GM12892 (cell line): ENCODE results near the gene TEAD3.

Experiments
- DNase-seq: peaks from one replicate; pipeline ENCODE4 v3.0.0; 2011; ENCODE audit not compliant: insufficient read length
- FAIRE-seq: peaks from 2 replicates; lab custom pipeline; 2011; peaks lifted over from hg19 to GRCh38; lab: Jason Lieb, UNC
- POLR2A ChIP-seq: IDR thresholded peaks from 2 replicates; pipeline ENCODE4 v1.6.1; 2011; ENCODE audit warnings: low read depth, low read length, control low read depth
- POLR2AphosphoS5 ChIP-seq: IDR thresholded peaks from 2 replicates; pipeline ENCODE4 v1.6.1; 2011; ENCODE audit warnings: low read depth, low read length, control low read depth
- TAF1 ChIP-seq: IDR thresholded peaks from 2 replicates; pipeline ENCODE4 v1.6.1; 2011; ENCODE audit warnings: low read depth, mild to moderate bottlenecking, control low read depth, low read length, borderline replicate concordance

TEAD3 gene

GRCh38 chr6:35510916-35511561 lies 14.2 kb upstream of the TEAD3 start:
- FAIRE-seq: no peak
- DNase-seq: no peak
- no peak for TF ChIP-seq TAF1
- no peak for TF ChIP-seq POLR2A
- no peak for TF ChIP-seq POLR2AphosphoS5

GRCh38 chr6:35508542-35508941 lies 11.7 kb upstream of the TEAD3 start:
- FAIRE-seq: no peak
- TF ChIP-seq POLR2AphosphoS5 (no peak), POLR2A (no peak), TAF1 (no peak)
- DNase-seq: no peak

- DNase-seq: no peak
- TF ChIP-seq POLR2AphosphoS5 (no peak), TAF1 (no peak), POLR2A (no peak)
- FAIRE-seq: no peak
Measured at GRCh38 chr6:35508027-35508426, 11.1 kb upstream of the TEAD3 start.

GRCh38 chr6:35507221-35507620 lies 10.3 kb upstream of the TEAD3 start:
- no peak for DNase-seq
- no peak for FAIRE-seq
- no peak for TF ChIP-seq POLR2A
- TF ChIP-seq POLR2AphosphoS5: no peak
- no peak for TF ChIP-seq TAF1

- FAIRE-seq: no peak
- TF ChIP-seq POLR2AphosphoS5: no peak
- no peak for TF ChIP-seq POLR2A
- TF ChIP-seq TAF1: no peak
- DNase-seq: no peak
Measured at GRCh38 chr6:35506536-35506935, 9.7 kb upstream of the TEAD3 start.

- DNase-seq: no peak
- no peak for FAIRE-seq
Measured at GRCh38 chr6:35505999-35506412, 9.1 kb upstream of the TEAD3 start.

GRCh38 chr6:35503534-35503933 lies 6.7 kb upstream of the TEAD3 start:
- DNase-seq (no peak), FAIRE-seq (no peak)
- TF ChIP-seq POLR2AphosphoS5 (no peak), POLR2A (no peak), TAF1 (no peak)

More at GRCh38 chr6:35505999-35506412, 9.1 kb upstream of the TEAD3 start:
- no peak for TF ChIP-seq POLR2A
- TF ChIP-seq TAF1: no peak
- no peak for TF ChIP-seq POLR2AphosphoS5

GRCh38 chr6:35501784-35502183 lies 4.9 kb upstream of the TEAD3 start:
- DNase-seq (no peak), FAIRE-seq (no peak)
- TF ChIP-seq TAF1: no peak
- no peak for TF ChIP-seq POLR2AphosphoS5
- TF ChIP-seq POLR2A: no peak

- no peak for TF ChIP-seq POLR2AphosphoS5
- TF ChIP-seq POLR2A: no peak
- TF ChIP-seq TAF1: no peak
- FAIRE-seq: no peak
- DNase-seq: no peak
Measured at GRCh38 chr6:35500782-35501181, 3.9 kb upstream of the TEAD3 start.

GRCh38 chr6:35499372-35499771 lies 2.5 kb upstream of the TEAD3 start:
- TF ChIP-seq POLR2AphosphoS5 (no peak), POLR2A (no peak), TAF1 (no peak)
- FAIRE-seq: no peak
- no peak for DNase-seq

GRCh38 chr6:35498422-35499067 lies 1.7 kb upstream of the TEAD3 start:
- no peak for TF ChIP-seq POLR2AphosphoS5
- TF ChIP-seq TAF1: no peak
- TF ChIP-seq POLR2A: no peak
- no peak for DNase-seq
- no peak for FAIRE-seq

- DNase-seq: no peak
- FAIRE-seq: no peak
- TF ChIP-seq POLR2A: no peak
- TF ChIP-seq POLR2AphosphoS5: no peak
- TF ChIP-seq TAF1: no peak
Measured at GRCh38 chr6:35497571-35498421, 917 bp upstream of the TEAD3 start.
